ENCODE data around the gene PHLPP1.

Gene PHLPP1

GRCh38 chr18:62976227-62976626 is 260.9 kb downstream of the PHLPP1 start:
- no peak for DNase-seq (ENCODE audit: low read depth in 1 of 2, low spot score in 1 of 2)

GRCh38 chr18:62977512-62977911 is 262.2 kb downstream of the PHLPP1 start:
- DNase-seq (ENCODE audit: low read depth in 1 of 2, low spot score in 1 of 2) = no peak

GRCh38 chr18:62978251-62979049 is 263.1 kb downstream of the PHLPP1 start:
- DNase-seq (ENCODE audit: low read depth in 1 of 2, low spot score in 1 of 2) = no peak

- DNase-seq (ENCODE audit: low read depth in 1 of 2, low spot score in 1 of 2) = no peak
These were observed 263.8 kb downstream of the PHLPP1 start for GRCh38 chr18:62979176-62979575.

- no peak for DNase-seq (ENCODE audit: low read depth in 1 of 2, low spot score in 1 of 2)
These were observed 264.6 kb downstream of the PHLPP1 start for GRCh38 chr18:62979900-62980299.

GRCh38 chr18:62981566-62981965 is 266.2 kb downstream of the PHLPP1 start:
- DNase-seq (ENCODE audit: low read depth in 1 of 2, low spot score in 1 of 2) = no peak

GRCh38 chr18:62982600-62983251 is 267.4 kb downstream of the PHLPP1 start:
- DNase-seq (ENCODE audit: low read depth in 1 of 2, low spot score in 1 of 2) = peak in 1 of 2 donors; percentile 48

GRCh38 chr18:62984656-62985315 is 269.4 kb downstream of the PHLPP1 start:
- no peak for DNase-seq (ENCODE audit: low read depth in 1 of 2, low spot score in 1 of 2)

- no peak for DNase-seq (ENCODE audit: low read depth in 1 of 2, low spot score in 1 of 2)
These were observed 271.1 kb downstream of the PHLPP1 start for GRCh38 chr18:62986490-62986889.

- no peak for DNase-seq (ENCODE audit: low read depth in 1 of 2, low spot score in 1 of 2)
These were observed 271.9 kb downstream of the PHLPP1 start for GRCh38 chr18:62987055-62987830.

- no peak for DNase-seq (ENCODE audit: low read depth in 1 of 2, low spot score in 1 of 2)
These were observed 272.5 kb downstream of the PHLPP1 start for GRCh38 chr18:62987859-62988258.

- DNase-seq (ENCODE audit: low read depth in 1 of 2, low spot score in 1 of 2) = no peak
These were observed 273.1 kb downstream of the PHLPP1 start for GRCh38 chr18:62988471-62988870.

GRCh38 chr18:62989195-62989594 is 273.9 kb downstream of the PHLPP1 start:
- no peak for DNase-seq (ENCODE audit: low read depth in 1 of 2, low spot score in 1 of 2)

- DNase-seq (ENCODE audit: low read depth in 1 of 2, low spot score in 1 of 2) = no peak
These were observed 275.3 kb downstream of the PHLPP1 start for GRCh38 chr18:62990653-62991052.

- no peak for DNase-seq (ENCODE audit: low read depth in 1 of 2, low spot score in 1 of 2)
These were observed 276.0 kb downstream of the PHLPP1 start for GRCh38 chr18:62991389-62991788.

GRCh38 chr18:62991959-62992358 is 276.6 kb downstream of the PHLPP1 start:
- DNase-seq (ENCODE audit: low read depth in 1 of 2, low spot score in 1 of 2) = no peak

GRCh38 chr18:62992877-62993365 is 277.6 kb downstream of the PHLPP1 start:
- no peak for DNase-seq (ENCODE audit: low read depth in 1 of 2, low spot score in 1 of 2)

GRCh38 chr18:62996566-62996965 is 281.2 kb downstream of the PHLPP1 start:
- no peak for DNase-seq (ENCODE audit: low read depth in 1 of 2, low spot score in 1 of 2)

GRCh38 chr18:62997076-62997475 is 281.7 kb downstream of the PHLPP1 start:
- no peak for DNase-seq (ENCODE audit: low read depth in 1 of 2, low spot score in 1 of 2)

- no peak for DNase-seq (ENCODE audit: low read depth in 1 of 2, low spot score in 1 of 2)
These were observed 283.1 kb downstream of the PHLPP1 start for GRCh38 chr18:62998443-62998842.

- no peak for DNase-seq (ENCODE audit: low read depth in 1 of 2, low spot score in 1 of 2)
These were observed 284.1 kb downstream of the PHLPP1 start for GRCh38 chr18:62999392-62999791.

Measured in activated CD4-positive, alpha-beta T cell treated with anti-CD3 and anti-CD28 coated beads, Interleukin-2, amount 50 U/mL, for 24 hours (primary cell).